ENCODE data around the gene TMEM245.

- TF ChIP-seq EZH2 (IDR thresholded peaks at IDR 0.05; ENCODE audit: insufficient read depth, poor library complexity, severe bottlenecking) (no peak), EZH2phosphoT487 (IDR thresholded peaks at IDR 0.05; ENCODE audit: insufficient read depth, low read depth) (no peak)
Observed at GRCh38 chr9:109167716-109168115, 48.0 kb upstream of the TMEM245 start.

All from GM23248 (cell line).